ENCODE data around the gene FAAP20. TPM values are rescaled to one million over a fixed set of nuclear protein-coding genes. Genes with fewer than 3 reads are reported as not detected.

The FAAP20 gene
- total RNA-seq, 1 donor = 25.3 TPM

DNA sequence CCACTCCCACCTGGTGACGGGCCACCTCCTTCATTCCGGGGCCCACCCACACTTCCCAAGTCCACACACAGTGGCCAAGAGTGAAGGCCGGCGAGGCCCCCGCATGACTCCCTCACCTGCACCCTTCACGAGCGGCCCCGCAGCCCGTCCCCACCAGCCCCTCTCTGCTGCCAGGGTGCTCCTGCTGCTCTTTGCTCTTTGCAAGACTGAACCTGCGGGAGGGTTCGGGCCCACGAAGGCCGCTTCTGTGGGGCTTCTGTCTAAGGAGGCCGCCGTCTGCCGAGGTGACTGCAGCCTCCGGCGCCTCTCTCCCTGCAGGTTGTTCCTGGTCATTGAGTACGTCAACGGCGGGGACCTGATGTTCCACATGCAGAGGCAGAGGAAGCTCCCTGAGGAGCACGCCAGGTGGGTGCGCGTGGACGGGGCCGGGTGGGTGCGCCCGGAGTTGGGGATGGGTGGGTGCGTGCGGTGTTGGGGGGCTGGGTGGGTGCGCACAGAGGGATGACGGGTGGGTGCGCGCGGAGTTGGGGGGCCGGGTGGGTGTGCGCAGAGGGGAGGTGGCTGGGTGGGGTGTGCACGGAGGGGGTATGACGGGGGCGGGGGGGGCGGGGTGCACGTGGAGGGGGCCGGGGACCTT lies 25.3 kb downstream of the FAAP20 start:
- Histone ChIP-seq H3K27ac (ENCODE audit: low read depth, low read length) (no peak overlapping the region), H3K36me3 (ENCODE audit: insufficient read depth, low read length) (no peaks in the 10 kb centered on the region), H2AFZ (ENCODE audit: low read length) (no peak overlapping the region), H3K4me1 (ENCODE audit: insufficient read depth, low read length) (peaks cover under 1% of the 10 kb centered on the region), H3K4me3 (ENCODE audit: insufficient read depth, low read length) (no peak overlapping the region), H3K79me2 (ENCODE audit: insufficient read depth, low read length) (no peaks in the 10 kb centered on the region), H3K27me3 (ENCODE audit: insufficient read depth, low read length) (peaks cover 20% of the 10 kb centered on the region), H4K20me1 (ENCODE audit: insufficient read depth, low read length) (no peaks in the 10 kb centered on the region), H3K9me3 (ENCODE audit: low read depth, low read length) (no peaks in the 10 kb centered on the region), H3K4me2 (ENCODE audit: insufficient read depth, low read length) (no peak overlapping the region)
- DNase-seq (ENCODE audit: insufficient read length, low spot score, missing footprints) = no peak
- TF ChIP-seq, protein P1, sequence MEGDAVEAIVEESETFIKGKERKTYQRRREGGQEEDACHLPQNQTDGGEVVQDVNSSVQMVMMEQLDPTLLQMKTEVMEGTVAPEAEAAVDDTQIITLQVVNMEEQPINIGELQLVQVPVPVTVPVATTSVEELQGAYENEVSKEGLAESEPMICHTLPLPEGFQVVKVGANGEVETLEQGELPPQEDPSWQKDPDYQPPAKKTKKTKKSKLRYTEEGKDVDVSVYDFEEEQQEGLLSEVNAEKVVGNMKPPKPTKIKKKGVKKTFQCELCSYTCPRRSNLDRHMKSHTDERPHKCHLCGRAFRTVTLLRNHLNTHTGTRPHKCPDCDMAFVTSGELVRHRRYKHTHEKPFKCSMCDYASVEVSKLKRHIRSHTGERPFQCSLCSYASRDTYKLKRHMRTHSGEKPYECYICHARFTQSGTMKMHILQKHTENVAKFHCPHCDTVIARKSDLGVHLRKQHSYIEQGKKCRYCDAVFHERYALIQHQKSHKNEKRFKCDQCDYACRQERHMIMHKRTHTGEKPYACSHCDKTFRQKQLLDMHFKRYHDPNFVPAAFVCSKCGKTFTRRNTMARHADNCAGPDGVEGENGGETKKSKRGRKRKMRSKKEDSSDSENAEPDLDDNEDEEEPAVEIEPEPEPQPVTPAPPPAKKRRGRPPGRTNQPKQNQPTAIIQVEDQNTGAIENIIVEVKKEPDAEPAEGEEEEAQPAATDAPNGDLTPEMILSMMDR (IDR thresholded peaks at IDR 0.05; ENCODE audit: extremely low read depth, low read depth, low read length) = no peak

DNA sequence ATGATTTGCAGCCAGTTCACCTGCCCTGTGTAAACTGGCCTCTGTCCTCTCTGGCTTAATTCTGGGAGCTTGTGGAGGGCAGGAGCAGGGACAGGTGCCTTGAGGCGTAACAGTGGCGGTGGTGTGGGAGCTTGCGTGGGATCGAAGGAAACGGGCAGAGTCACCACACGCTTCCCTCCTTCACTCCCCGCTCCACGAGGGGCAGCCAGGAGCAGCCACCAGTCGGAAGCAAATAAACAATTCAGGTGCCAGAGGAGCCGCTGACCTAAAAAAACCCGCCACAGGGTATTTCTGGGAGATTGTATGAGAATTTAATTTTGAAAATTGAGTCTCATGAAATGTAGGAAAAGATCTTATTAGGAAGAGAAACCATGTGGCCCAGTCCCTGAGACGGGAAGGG lies 26.0 kb downstream of the FAAP20 start:
- TF ChIP-seq, protein P1 (IDR thresholded peaks at IDR 0.05; ENCODE audit: extremely low read depth, low read depth, low read length) = no peak
- H3K27ac ChIP-seq (ENCODE audit: low read depth, low read length) = no peak overlapping the region
- H3K4me3 ChIP-seq (ENCODE audit: insufficient read depth, low read length) = no peak overlapping the region
- no peak overlapping the region for H3K4me2 ChIP-seq (ENCODE audit: insufficient read depth, low read length)
- no peak for DNase-seq (ENCODE audit: insufficient read length, low spot score, missing footprints)
- no peaks in the 10 kb centered on the region for H3K9me3 ChIP-seq (ENCODE audit: low read depth, low read length)
- no peaks in the 10 kb centered on the region for H3K79me2 ChIP-seq (ENCODE audit: insufficient read depth, low read length)
- H4K20me1 ChIP-seq (ENCODE audit: insufficient read depth, low read length) = no peaks in the 10 kb centered on the region
- peaks cover 20% of the 10 kb centered on the region for H3K27me3 ChIP-seq (ENCODE audit: insufficient read depth, low read length)
- H3K36me3 ChIP-seq (ENCODE audit: insufficient read depth, low read length) = no peaks in the 10 kb centered on the region
- H2AFZ ChIP-seq (ENCODE audit: low read length) = no peak overlapping the region
- no peaks in the 10 kb centered on the region for H3K4me1 ChIP-seq (ENCODE audit: insufficient read depth, low read length)

DNA sequence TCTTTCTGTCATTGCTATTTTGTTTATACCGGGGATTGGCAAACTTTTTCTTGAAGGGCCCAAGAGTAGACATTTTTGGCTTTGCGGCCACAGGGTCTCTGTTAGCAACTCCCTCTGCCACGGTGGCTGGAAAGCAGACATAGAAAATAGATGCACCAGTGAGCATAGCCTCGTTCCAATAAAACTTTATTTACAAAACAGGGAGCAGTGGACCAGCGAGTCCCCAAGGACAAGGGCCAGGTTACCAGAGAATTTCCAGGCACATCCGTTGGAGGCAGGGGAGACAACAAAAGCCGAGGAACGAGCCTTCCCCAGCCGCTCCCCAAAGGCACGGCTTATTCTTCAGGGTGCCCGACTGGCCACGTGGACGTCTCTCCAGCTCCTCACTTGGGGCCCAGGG lies 26.5 kb downstream of the FAAP20 start:
- Histone ChIP-seq H3K36me3 (ENCODE audit: insufficient read depth, low read length) (no peaks in the 10 kb centered on the region), H3K9me3 (ENCODE audit: low read depth, low read length) (no peaks in the 10 kb centered on the region), H3K27me3 (ENCODE audit: insufficient read depth, low read length) (peaks cover 16% of the 10 kb centered on the region), H3K4me2 (ENCODE audit: insufficient read depth, low read length) (no peak overlapping the region), H2AFZ (ENCODE audit: low read length) (no peak overlapping the region), H3K27ac (ENCODE audit: low read depth, low read length) (no peak overlapping the region), H3K4me1 (ENCODE audit: insufficient read depth, low read length) (no peaks in the 10 kb centered on the region), H3K79me2 (ENCODE audit: insufficient read depth, low read length) (no peaks in the 10 kb centered on the region), H3K4me3 (ENCODE audit: insufficient read depth, low read length) (no peak overlapping the region), H4K20me1 (ENCODE audit: insufficient read depth, low read length) (no peaks in the 10 kb centered on the region)
- DNase-seq (ENCODE audit: insufficient read length, low spot score, missing footprints) = no peak
- TF ChIP-seq, protein P1 (IDR thresholded peaks at IDR 0.05; ENCODE audit: extremely low read depth, low read depth, low read length) = no peak

DNA sequence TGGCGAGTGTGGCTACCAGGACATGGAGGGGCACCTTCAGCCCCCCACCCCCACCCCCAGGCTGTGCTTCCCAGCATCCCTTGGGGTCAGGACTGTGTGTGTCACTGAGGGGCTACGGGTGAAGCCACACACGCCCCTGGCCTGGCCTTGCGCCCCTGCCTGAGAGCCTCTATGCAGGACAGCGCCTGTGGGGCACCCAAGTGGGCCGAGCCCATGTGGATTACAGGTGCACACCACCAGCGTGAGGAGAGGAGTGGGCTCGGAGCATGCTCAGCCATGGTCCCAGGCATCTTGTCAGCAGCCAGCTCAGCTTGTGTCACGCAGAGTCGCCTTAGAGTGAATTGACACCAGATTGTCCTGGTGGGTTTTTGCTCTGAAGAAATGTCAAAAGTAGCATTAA lies 27.9 kb downstream of the FAAP20 start:
- Histone ChIP-seq H2AFZ (ENCODE audit: low read length) (no peak overlapping the region), H3K79me2 (ENCODE audit: insufficient read depth, low read length) (no peaks in the 10 kb centered on the region), H3K36me3 (ENCODE audit: insufficient read depth, low read length) (no peaks in the 10 kb centered on the region), H3K27me3 (ENCODE audit: insufficient read depth, low read length) (peaks cover 19% of the 10 kb centered on the region), H3K9me3 (ENCODE audit: low read depth, low read length) (no peaks in the 10 kb centered on the region), H3K27ac (ENCODE audit: low read depth, low read length) (no peak overlapping the region), H3K4me2 (ENCODE audit: insufficient read depth, low read length) (no peak overlapping the region), H3K4me1 (ENCODE audit: insufficient read depth, low read length) (no peaks in the 10 kb centered on the region), H3K4me3 (ENCODE audit: insufficient read depth, low read length) (no peak overlapping the region), H4K20me1 (ENCODE audit: insufficient read depth, low read length) (no peaks in the 10 kb centered on the region)
- TF ChIP-seq, protein P1 (IDR thresholded peaks at IDR 0.05; ENCODE audit: extremely low read depth, low read depth, low read length) = no peak
- no peak for DNase-seq (ENCODE audit: insufficient read length, low spot score, missing footprints)

All from osteoblast (primary cell).